ENCODE data around the gene SFTA2.
A peak's percentile ranks its signal among the peaks of the same experiment; 100 is the strongest.

The SFTA2 gene

DNA sequence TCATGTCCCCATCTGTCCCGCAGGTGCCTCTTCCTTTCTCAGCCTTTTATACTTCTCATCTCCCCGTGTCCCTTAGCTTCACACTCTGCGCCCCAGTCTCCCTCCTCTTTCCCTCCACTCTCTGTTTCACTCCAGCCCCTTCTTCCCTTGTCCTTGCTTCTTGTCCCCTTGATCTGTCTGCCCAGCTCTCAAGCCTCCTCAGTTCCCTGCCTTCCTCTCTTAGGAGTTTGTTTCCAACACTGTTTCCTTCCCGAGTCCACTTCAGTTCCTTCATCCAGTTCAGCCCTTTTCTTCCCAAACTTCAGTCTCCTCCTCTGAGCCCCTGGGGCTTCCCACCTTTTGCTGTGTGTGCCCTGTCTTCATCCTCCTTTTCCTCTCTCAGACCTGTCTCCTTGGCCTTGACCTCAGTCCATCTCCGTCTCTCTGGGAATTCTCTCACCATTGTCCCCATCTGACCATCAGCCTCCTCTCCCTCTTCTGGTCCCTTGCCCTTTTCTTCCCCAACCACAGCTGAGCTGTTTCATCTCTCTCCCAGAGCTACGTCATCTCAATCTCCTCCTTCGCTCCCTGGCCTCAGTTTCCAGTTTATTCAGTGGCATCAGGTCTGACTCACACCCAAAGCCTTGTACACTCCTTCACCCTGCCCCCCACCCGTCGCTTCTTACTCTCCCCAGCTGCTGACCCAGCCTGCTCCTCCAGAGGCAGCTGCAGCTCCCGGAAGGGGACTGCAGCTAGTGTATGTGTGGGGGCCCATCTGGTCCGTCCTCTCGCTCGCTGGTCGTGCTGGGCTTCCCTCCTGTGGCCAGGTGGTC, 50.4 kb downstream of the SFTA2 start:
- Histone ChIP-seq H3K4me3 (ENCODE audit: low read depth in 1 of 2, low read length in 2 of 2) (no peak overlapping the region), H3K9ac (ENCODE audit: low read length) (no peak overlapping the region), H3K36me3 (ENCODE audit: insufficient read depth, low read length) (no peaks in the 10 kb centered on the region), H3K27ac (ENCODE audit: low read depth, low read length) (peak overlapping the region; percentile 69), H3K9me3 (ENCODE audit: low read length) (no peaks in the 10 kb centered on the region), H3K27me3 (ENCODE audit: control insufficient read depth in 1 of 2, insufficient read depth in 2 of 2, low read length in 2 of 2) (no peaks in the 10 kb centered on the region), H3K4me1 (ENCODE audit: insufficient read depth, low read length) (peaks cover 37% of the 10 kb centered on the region)

Data from muscle layer of colon (tissue), 2 donors.